ENCODE measurements around the gene ADSS1.

ADSS1 gene

GRCh38 chr14:104707608-104708595 is 16.1 kb upstream of the ADSS1 start:
- no peaks in the 10 kb centered on the region for H3F3A ChIP-seq (ENCODE audit: control insufficient read depth, insufficient read depth)
- H3K27me3 ChIP-seq (ENCODE audit: control insufficient read depth, low read length): no peaks in the 10 kb centered on the region
- peaks cover 26% of the 10 kb centered on the region for H3K36me3 ChIP-seq (ENCODE audit: control insufficient read depth, low read length)
- H3K79me2 ChIP-seq (ENCODE audit: control insufficient read depth, low read length): no peaks in the 10 kb centered on the region
- H3K9me2 ChIP-seq (replicated peaks; ENCODE audit: control insufficient read depth, low read length): no peaks in the 10 kb centered on the region
- H3K9me3 ChIP-seq (ENCODE audit: control insufficient read depth, insufficient read depth, low read length): no peaks in the 10 kb centered on the region
- no peaks in the 10 kb centered on the region for H4K20me1 ChIP-seq (ENCODE audit: control insufficient read depth, insufficient read depth, low read depth, low read length)
- no peaks in the 10 kb centered on the region for H3K4me1 ChIP-seq (ENCODE audit: control insufficient read depth, low read length)
- H3K4me3 ChIP-seq (ENCODE audit: low read length): no peak overlapping the region
- H3K27ac ChIP-seq (ENCODE audit: low read depth, low read length): no peak overlapping the region
- H3K4me2 ChIP-seq (ENCODE audit: low read length): no peak overlapping the region
- TF ChIP-seq EZH2phosphoT487 (IDR thresholded peaks at IDR 0.05; ENCODE audit: borderline replicate concordance, low read length) (no peak), CTCF (IDR thresholded peaks at IDR 0.05; ENCODE audit: low read depth, low read length, poor library complexity, severe bottlenecking) (no peak)

- Histone ChIP-seq H3K9me3 (ENCODE audit: control insufficient read depth, insufficient read depth, low read length) (no peaks in the 10 kb centered on the region), H3K79me2 (ENCODE audit: control insufficient read depth, low read length) (no peaks in the 10 kb centered on the region), H3F3A (ENCODE audit: control insufficient read depth, insufficient read depth) (no peaks in the 10 kb centered on the region), H3K27ac (ENCODE audit: low read depth, low read length) (no peak overlapping the region), H3K4me1 (ENCODE audit: control insufficient read depth, low read length) (no peaks in the 10 kb centered on the region), H3K36me3 (ENCODE audit: control insufficient read depth, low read length) (peaks cover 20% of the 10 kb centered on the region), H4K20me1 (ENCODE audit: control insufficient read depth, insufficient read depth, low read depth, low read length) (no peaks in the 10 kb centered on the region), H3K4me3 (ENCODE audit: low read length) (no peak overlapping the region), H3K27me3 (ENCODE audit: control insufficient read depth, low read length) (no peaks in the 10 kb centered on the region), H3K4me2 (ENCODE audit: low read length) (no peak overlapping the region), H3K9me2 (replicated peaks; ENCODE audit: control insufficient read depth, low read length) (no peaks in the 10 kb centered on the region)
- no peak for TF ChIP-seq EZH2phosphoT487 (IDR thresholded peaks at IDR 0.05; ENCODE audit: borderline replicate concordance, low read length)
- peak; percentile 95 for TF ChIP-seq CTCF (IDR thresholded peaks at IDR 0.05; ENCODE audit: low read depth, low read length, poor library complexity, severe bottlenecking)
Measured at GRCh38 chr14:104708606-104709268, 15.3 kb upstream of the ADSS1 start.

GRCh38 chr14:104709387-104710039 is 14.5 kb upstream of the ADSS1 start:
- Histone ChIP-seq H3K36me3 (ENCODE audit: control insufficient read depth, low read length) (peaks cover 15% of the 10 kb centered on the region), H3K79me2 (ENCODE audit: control insufficient read depth, low read length) (no peaks in the 10 kb centered on the region), H3F3A (ENCODE audit: control insufficient read depth, insufficient read depth) (no peaks in the 10 kb centered on the region), H3K27me3 (ENCODE audit: control insufficient read depth, low read length) (no peaks in the 10 kb centered on the region), H3K9me3 (ENCODE audit: control insufficient read depth, insufficient read depth, low read length) (no peaks in the 10 kb centered on the region), H3K4me1 (ENCODE audit: control insufficient read depth, low read length) (no peaks in the 10 kb centered on the region), H3K4me3 (ENCODE audit: low read length) (no peak overlapping the region), H3K4me2 (ENCODE audit: low read length) (no peak overlapping the region), H3K27ac (ENCODE audit: low read depth, low read length) (no peak overlapping the region), H4K20me1 (ENCODE audit: control insufficient read depth, insufficient read depth, low read depth, low read length) (no peaks in the 10 kb centered on the region), H3K9me2 (replicated peaks; ENCODE audit: control insufficient read depth, low read length) (no peaks in the 10 kb centered on the region)
- TF ChIP-seq EZH2phosphoT487 (IDR thresholded peaks at IDR 0.05; ENCODE audit: borderline replicate concordance, low read length) (no peak), CTCF (IDR thresholded peaks at IDR 0.05; ENCODE audit: low read depth, low read length, poor library complexity, severe bottlenecking) (no peak)
